Astrocyte of the cerebellum (primary cell): Measurements from ENCODE around the gene EVA1C.

ENCODE experiments used
- DNase-seq: peaks from one replicate; pipeline ENCODE4 v3.0.0-alpha.2; 2011; ENCODE audit warnings: low read depth
- H3K4me3 ChIP-seq: 2 replicates; pipeline ENCODE4 v1.5.1; 2011; ENCODE audit warnings: mild to moderate bottlenecking, low read depth, low read length, moderate library complexity
- in situ Hi-C: cut with HindIII; loops from 2 replicates; pipeline ENCODE4 v1.10.0; 2017; ENCODE audit warnings: low sequenced_read_pairs
- TF ChIP-seq, protein P1 (sequence below): IDR thresholded peaks from 2 replicates; pipeline ENCODE4 v1.5.1; 2012; ENCODE audit warnings: low read length, low read depth, moderate library complexity, mild to moderate bottlenecking; ENCODE audit errors: missing control alignments

Gene EVA1C

DNA sequence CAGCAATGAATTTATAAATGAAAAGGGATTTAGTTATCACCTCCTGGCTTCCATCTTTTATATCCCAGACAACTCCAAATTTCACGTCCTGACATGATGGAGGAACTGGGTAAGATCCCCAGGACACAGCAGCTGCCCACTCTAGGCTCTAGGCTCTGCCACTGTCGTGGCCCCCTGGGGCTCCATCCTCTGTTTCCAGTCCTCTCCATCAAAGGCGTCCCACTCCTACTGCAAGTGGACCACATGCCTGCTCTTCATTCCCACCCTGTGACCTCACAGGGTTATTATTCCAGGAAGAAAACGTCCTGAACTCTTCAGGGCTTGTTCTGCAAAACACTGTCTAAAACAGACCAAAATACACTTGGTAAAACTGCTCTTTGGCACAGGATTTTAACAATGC lies 31.6 kb upstream of the EVA1C start:
- no peak overlapping the region for H3K4me3 ChIP-seq
- TF ChIP-seq, protein P1, sequence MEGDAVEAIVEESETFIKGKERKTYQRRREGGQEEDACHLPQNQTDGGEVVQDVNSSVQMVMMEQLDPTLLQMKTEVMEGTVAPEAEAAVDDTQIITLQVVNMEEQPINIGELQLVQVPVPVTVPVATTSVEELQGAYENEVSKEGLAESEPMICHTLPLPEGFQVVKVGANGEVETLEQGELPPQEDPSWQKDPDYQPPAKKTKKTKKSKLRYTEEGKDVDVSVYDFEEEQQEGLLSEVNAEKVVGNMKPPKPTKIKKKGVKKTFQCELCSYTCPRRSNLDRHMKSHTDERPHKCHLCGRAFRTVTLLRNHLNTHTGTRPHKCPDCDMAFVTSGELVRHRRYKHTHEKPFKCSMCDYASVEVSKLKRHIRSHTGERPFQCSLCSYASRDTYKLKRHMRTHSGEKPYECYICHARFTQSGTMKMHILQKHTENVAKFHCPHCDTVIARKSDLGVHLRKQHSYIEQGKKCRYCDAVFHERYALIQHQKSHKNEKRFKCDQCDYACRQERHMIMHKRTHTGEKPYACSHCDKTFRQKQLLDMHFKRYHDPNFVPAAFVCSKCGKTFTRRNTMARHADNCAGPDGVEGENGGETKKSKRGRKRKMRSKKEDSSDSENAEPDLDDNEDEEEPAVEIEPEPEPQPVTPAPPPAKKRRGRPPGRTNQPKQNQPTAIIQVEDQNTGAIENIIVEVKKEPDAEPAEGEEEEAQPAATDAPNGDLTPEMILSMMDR, result no peak
- in situ Hi-C loops, result no loop called here
- no peak for DNase-seq

- in situ Hi-C loops, result no loop called here
- no peak overlapping the region for H3K4me3 ChIP-seq
- DNase-seq, result no peak
- TF ChIP-seq, protein P1, result no peak
Measured at GRCh38 chr21:32381571-32381970, 30.9 kb upstream of the EVA1C start.

DNA sequence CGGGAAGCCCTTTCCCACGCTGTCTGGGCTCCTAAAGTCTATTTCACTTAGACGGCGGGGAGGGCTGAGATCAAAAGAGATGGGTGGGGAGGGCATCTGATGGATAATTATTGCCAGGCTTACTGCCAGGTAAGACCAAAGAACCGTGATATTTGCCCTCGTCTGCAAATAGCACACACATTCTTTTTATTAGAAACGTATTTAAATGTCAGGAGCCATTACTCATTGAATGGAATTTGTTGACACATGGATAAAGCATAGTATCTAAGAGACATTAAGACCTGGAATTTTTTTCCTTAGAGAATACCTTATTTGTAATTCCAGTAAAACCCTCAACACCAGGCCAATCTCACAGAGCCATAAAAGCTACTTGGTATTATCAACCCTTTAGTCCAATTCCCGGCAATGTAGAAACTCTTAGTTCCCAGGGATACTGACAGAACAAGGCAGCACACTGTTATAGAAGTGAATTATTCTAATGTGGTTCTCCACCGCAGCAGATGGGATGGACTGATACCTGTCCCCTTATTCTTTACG lies 30.3 kb upstream of the EVA1C start:
- in situ Hi-C loops, result no loop called here
- DNase-seq, result peak; percentile 55
- TF ChIP-seq, protein P1, result no peak
- H3K4me3 ChIP-seq, result no peak overlapping the region

- no peak overlapping the region for H3K4me3 ChIP-seq
- DNase-seq, result no peak
- TF ChIP-seq, protein P1, result no peak
- in situ Hi-C loops, result no loop called here
Measured at GRCh38 chr21:32383812-32384211, 28.7 kb upstream of the EVA1C start.

DNA sequence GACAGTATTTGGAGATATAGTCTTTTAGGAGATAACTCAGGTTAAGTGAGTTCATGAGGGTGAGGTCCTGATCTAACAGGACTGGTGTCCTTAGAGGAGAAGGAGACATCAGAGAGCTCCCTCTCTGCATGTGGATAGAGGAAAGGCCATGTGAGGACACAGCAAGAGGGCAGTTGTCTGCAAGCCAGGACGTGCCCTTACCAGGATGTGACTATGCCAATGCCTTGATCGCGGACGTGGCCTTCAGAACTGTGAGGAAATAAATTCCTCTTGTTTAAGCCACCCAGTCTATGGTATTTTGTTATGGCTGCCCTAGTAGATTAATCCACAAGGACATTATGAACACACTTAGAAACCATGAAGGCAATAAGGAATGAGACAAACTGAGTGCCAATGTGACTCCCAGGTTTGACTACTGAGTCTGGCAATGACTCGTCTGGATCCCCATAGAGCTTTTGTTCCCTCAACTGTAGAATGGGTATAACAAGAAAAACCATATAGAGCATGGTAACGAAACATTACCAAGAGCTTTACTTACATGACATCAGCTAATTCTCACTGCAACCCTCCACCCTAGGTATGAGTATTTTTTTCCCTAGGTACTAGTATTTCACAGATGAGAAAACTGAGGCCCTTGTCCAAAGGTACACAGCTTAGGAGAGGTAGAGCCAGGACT lies 26.2 kb upstream of the EVA1C start:
- in situ Hi-C loops, result no loop called here
- no peak overlapping the region for H3K4me3 ChIP-seq
- TF ChIP-seq, protein P1, result no peak
- DNase-seq, result no peak

GRCh38 chr21:32387151-32387550 lies 25.4 kb upstream of the EVA1C start:
- TF ChIP-seq, protein P1, result no peak
- in situ Hi-C loops, result no loop called here
- no peak for DNase-seq
- H3K4me3 ChIP-seq, result no peak overlapping the region
